IMR-90 (cell line): Measurements from ENCODE around the gene TTLL11. TPM values are rescaled to one million over a fixed set of nuclear protein-coding genes. Genes with fewer than 3 reads are reported as not detected.

ENCODE experiments used
- ATAC-seq: fragments of 200-7000 bp; cut with Tn5 transposase; 2 replicates; pipeline ENCODE4 v1.9.1; 2020; ENCODE audit warnings: low read depth, mild to moderate bottlenecking, moderate library complexity
- BruUV-seq: library from RNA; stranded (reverse); fragments of 400-500 nt; replicated peaks from 2 replicates; lab custom pipeline; 2021; lab: Mats Ljungman, UMichigan
- CTCF ChIA-PET: fragments of 300-600 bp; formaldehyde crosslinking; extraction: SDS; loops from one replicate; lab custom pipeline; 2021; ENCODE audit warnings: antibody characterized with exemption; lab: Yijun Ruan, JAX
- POLR2A ChIA-PET: fragments of 300-600 bp; sonication (Branson Sonifier 250); formaldehyde crosslinking; loops from one replicate; lab custom pipeline; 2022; ENCODE audit warnings: antibody characterized with exemption; ENCODE audit not compliant: unreplicated experiment; lab: Charles Lee
- DNase-seq: peaks from one replicate; pipeline ENCODE4 v3.0.0; 2013
- H2AFZ ChIP-seq: replicated peaks from 2 replicates; pipeline ENCODE3; 2013; ENCODE audit warnings: low read length, mild to moderate bottlenecking; ENCODE audit not compliant: poor library complexity
- H2AK5ac ChIP-seq: 2 replicates; pipeline ENCODE4 v1.6.1; 2013; ENCODE audit warnings: low read depth, low read length, inconsistent platforms
- H2AK9ac ChIP-seq: replicated peaks from 2 replicates; pipeline ENCODE3; 2013; ENCODE audit warnings: mild to moderate bottlenecking, low read depth, low read length, moderate library complexity; ENCODE audit not compliant: poor library complexity
- H2BK120ac ChIP-seq: 2 replicates; pipeline ENCODE4 v1.6.1; 2013; ENCODE audit warnings: low read depth, low read length, inconsistent platforms
- H2BK15ac ChIP-seq: 3 replicates; pipeline ENCODE4 v1.6.1; 2013; ENCODE audit warnings: low read depth, low read length, inconsistent platforms
- H2BK20ac ChIP-seq: 2 replicates; pipeline ENCODE4 v1.6.1; 2013; ENCODE audit warnings: low read depth, mild to moderate bottlenecking, inconsistent platforms, low read length, moderate library complexity
- H2BK5ac ChIP-seq: 2 replicates; pipeline ENCODE4 v1.6.1; 2013; ENCODE audit warnings: mild to moderate bottlenecking, low read depth, low read length, inconsistent platforms; ENCODE audit not compliant: poor library complexity, severe bottlenecking
- H3K14ac ChIP-seq: replicated peaks from 2 replicates; pipeline ENCODE4 v1.6.1; 2013; ENCODE audit warnings: low read depth, low read length, inconsistent platforms
- H3K18ac ChIP-seq: 2 replicates; pipeline ENCODE4 v1.6.1; 2013; ENCODE audit warnings: low read depth, low read length, control low read depth
- H3K23ac ChIP-seq: 2 replicates; pipeline ENCODE4 v1.6.1; 2013; ENCODE audit warnings: low read depth, low read length, inconsistent platforms
- H3K27ac ChIP-seq: 2 replicates; pipeline ENCODE4 v1.5.1; 2013; ENCODE audit warnings: mild to moderate bottlenecking, control low read depth, low read length; ENCODE audit not compliant: insufficient read depth
- H3K27me3 ChIP-seq: 2 replicates; pipeline ENCODE4 v1.6.1; 2013; ENCODE audit warnings: low read length; ENCODE audit not compliant: control insufficient read depth, insufficient read depth
- H3K36me3 ChIP-seq: 2 replicates; pipeline ENCODE4 v1.6.1; 2013; ENCODE audit warnings: low read length, mixed read lengths; ENCODE audit not compliant: control insufficient read depth, insufficient read depth
- H3K4ac ChIP-seq: 2 replicates; pipeline ENCODE4 v1.6.1; 2013; ENCODE audit warnings: low read depth, low read length, inconsistent platforms
- H3K4me1 ChIP-seq: 2 replicates; pipeline ENCODE4 v1.6.1; 2013; ENCODE audit warnings: low read length, mixed read lengths; ENCODE audit not compliant: control insufficient read depth, insufficient read depth
- H3K4me2 ChIP-seq: 2 replicates; pipeline ENCODE4 v1.6.1; 2013; ENCODE audit warnings: low read depth, mild to moderate bottlenecking, control low read depth, low read length, moderate library complexity
- H3K4me3 ChIP-seq: 2 replicates; pipeline ENCODE4 v1.5.1; 2013; ENCODE audit warnings: low read depth, mild to moderate bottlenecking, control low read depth, low read length, moderate library complexity; ENCODE audit not compliant: insufficient read depth
- H3K56ac ChIP-seq: 2 replicates; pipeline ENCODE4 v1.6.1; 2013; ENCODE audit warnings: low read length, inconsistent platforms; ENCODE audit not compliant: insufficient read depth; ENCODE audit errors: extremely low read depth
- H3K79me1 ChIP-seq, 2 experiments: 2 replicates each; pipeline ENCODE4 v1.6.1; 2013; ENCODE audit warnings: low read length in 2 of 2, inconsistent platforms in 1 of 2, low read depth in 1 of 2
- H3K9ac ChIP-seq: 2 replicates; pipeline ENCODE4 v1.6.1; 2013; ENCODE audit warnings: low read depth, low read length, control low read depth
- H3K9me1 ChIP-seq: 2 replicates; pipeline ENCODE4 v1.6.1; 2013; ENCODE audit warnings: low read length, inconsistent platforms; ENCODE audit not compliant: insufficient read depth
- H3K9me3 ChIP-seq: 2 replicates; pipeline ENCODE4 v1.6.1; 2013; ENCODE audit warnings: low read length; ENCODE audit not compliant: control insufficient read depth, insufficient read depth
- H4K20me1 ChIP-seq: 2 replicates; pipeline ENCODE4 v1.6.1; 2013; ENCODE audit warnings: low read length, inconsistent platforms; ENCODE audit not compliant: insufficient read depth
- H4K5ac ChIP-seq: 2 replicates; pipeline ENCODE4 v1.6.1; 2013; ENCODE audit warnings: mild to moderate bottlenecking, low read depth, low read length, control low read depth
- H4K8ac ChIP-seq, 2 experiments: 2 replicates each; pipeline ENCODE4 v1.6.1; 2013; ENCODE audit warnings: low read depth in 2 of 2, low read length in 2 of 2, control low read depth in 1 of 2, inconsistent platforms in 1 of 2
- H4K91ac ChIP-seq: 2 replicates; pipeline ENCODE4 v1.6.1; 2013; ENCODE audit warnings: low read depth, low read length, inconsistent platforms; ENCODE audit not compliant: insufficient read depth
- BHLHE40 ChIP-seq: fragments of 150-350 bp; IDR thresholded peaks from 2 replicates; pipeline ENCODE4 v1.6.1; 2016; ENCODE audit warnings: mild to moderate bottlenecking, low read depth, low read length
- CEBPB ChIP-seq: IDR thresholded peaks from 2 replicates; pipeline ENCODE4 v1.6.1; 2012; ENCODE audit warnings: low read depth, low read length, improper control_type of control experiment
- CHD1 ChIP-seq: IDR thresholded peaks from 2 replicates; pipeline ENCODE4 v1.6.1; 2012; ENCODE audit warnings: low read depth, low read length, improper control_type of control experiment
- CTCF ChIP-seq: conservative IDR thresholded peaks from 2 replicates; pipeline ENCODE4 v1.5.1; 2012; ENCODE audit warnings: mild to moderate bottlenecking, low read depth, low read length, improper control_type of control experiment
- ELK1 ChIP-seq: fragments of 150-350 bp; IDR thresholded peaks from 2 replicates; pipeline ENCODE4 v1.6.1; 2016; ENCODE audit warnings: low read depth, mild to moderate bottlenecking, low read length, moderate library complexity, borderline replicate concordance
- FOS ChIP-seq: fragments of 150-350 bp; IDR thresholded peaks from 2 replicates; pipeline ENCODE4 v1.6.1; 2016; ENCODE audit warnings: low read depth, low read length
- MAFK ChIP-seq: IDR thresholded peaks from 2 replicates; pipeline ENCODE4 v1.6.1; 2012; ENCODE audit warnings: low read depth, low read length, improper control_type of control experiment
- MAZ ChIP-seq: IDR thresholded peaks from 2 replicates; pipeline ENCODE4 v1.6.1; 2012; ENCODE audit warnings: low read depth, mild to moderate bottlenecking, low read length, improper control_type of control experiment, moderate library complexity, borderline replicate concordance
- MXI1 ChIP-seq: IDR thresholded peaks from 2 replicates; pipeline ENCODE4 v1.6.1; 2012; ENCODE audit warnings: low read depth, mild to moderate bottlenecking, low read length, moderate library complexity, borderline replicate concordance
- NFE2L2 ChIP-seq: fragments of 150-350 bp; IDR thresholded peaks from 2 replicates; pipeline ENCODE4 v1.6.1; 2016; ENCODE audit warnings: low read depth, mild to moderate bottlenecking, low read length
- POLR2A ChIP-seq: IDR thresholded peaks from 2 replicates; pipeline ENCODE4 v1.6.1; 2012; ENCODE audit warnings: mild to moderate bottlenecking, low read depth, low read length
- RAD21 ChIP-seq: IDR thresholded peaks from 2 replicates; pipeline ENCODE4 v1.6.1; 2012; ENCODE audit warnings: low read length, improper control_type of control experiment
- RCOR1 ChIP-seq: IDR thresholded peaks from 2 replicates; pipeline ENCODE4 v1.6.1; 2012; ENCODE audit warnings: mild to moderate bottlenecking, low read length, improper control_type of control experiment; ENCODE audit not compliant: insufficient replicate concordance
- RFX5 ChIP-seq: IDR thresholded peaks from 2 replicates; pipeline ENCODE4 v1.8.0; 2012; ENCODE audit warnings: low read depth, mild to moderate bottlenecking, low read length, moderate library complexity
- SMC3 ChIP-seq: fragments of 150-350 bp; IDR thresholded peaks from 2 replicates; pipeline ENCODE4 v1.6.1; 2016; ENCODE audit warnings: low read depth, mild to moderate bottlenecking, antibody characterized with exemption, low read length, moderate library complexity
- USF2 ChIP-seq: fragments of 150-350 bp; IDR thresholded peaks from 2 replicates; pipeline ENCODE4 v1.6.1; 2017; ENCODE audit warnings: mild to moderate bottlenecking, antibody characterized with exemption, low read length, low read depth
- WGBS, 2 experiments: methylation state at CpG; one replicate each; pipeline versions ENCODE4 v1.1.5 to v1.1.7; 2013; ENCODE audit warnings: missing lambda C conversion rate in 2 of 2; ENCODE audit not compliant: insufficient read length in 1 of 2; ENCODE audit errors: extremely low coverage in 2 of 2; 5-methylcytosine and 5-hydroxymethylcytosine counted together
- dilution Hi-C: fragments of 300-500 bp; cut with HindIII; formaldehyde crosslinking; loops from one replicate; pipeline ENCODE4 v1.14.3; 2018; ENCODE audit warnings: low sequenced_read_pairs; ENCODE audit not compliant: unreplicated experiment
- in situ Hi-C: fragments of 300-500 bp; cut with MboI; formaldehyde crosslinking; loops from 3 replicates; pipeline ENCODE4 v1.14.3; 2019; ENCODE audit warnings: low sequenced_read_pairs, inconsistent platforms, mixed read lengths
- intact Hi-C: fragments of 100-400 bp; cut with micrococcal nuclease; formaldehyde crosslinking; loops from 2 replicates; pipeline ENCODE4 v1.10.0; 2022
- polyA plus RNA-seq, 3 experiments: library from polyadenylated mRNA; depleted of rRNA; stranded (reverse); fragments of >200 nt; gene quantifications; 2 replicates each; pipeline ENCODE4 v1.2.3, GENCODE V29; 2012; ENCODE audit warnings: low replicate concordance in 1 of 3
- total RNA-seq: library from RNA; depleted of rRNA; stranded (reverse); fragments of >200 nt; gene quantifications from 2 replicates; pipeline ENCODE4 v1.2.3, GENCODE V29; 2012

Gene TTLL11
- total and polyA plus RNA-seq, 2 of the 4 experiments (the other 2 are of a cell fraction): 2.0 to 4.6 TPM

- dilution Hi-C loops: no loop called here
- H2BK15ac ChIP-seq: no peak overlapping the region
- in situ Hi-C loops: no loop called here
- H3K4me2 ChIP-seq: no peak overlapping the region
- no peak overlapping the region for H4K5ac ChIP-seq
- H3K23ac ChIP-seq: no peak overlapping the region
- H2BK5ac ChIP-seq: no peak overlapping the region
- no peaks in the 10 kb centered on the region for H3K79me1 ChIP-seq
- no peaks in the 10 kb centered on the region for H3K27me3 ChIP-seq
- no peak overlapping the region for H3K56ac ChIP-seq
- no peak overlapping the region for H2AK5ac ChIP-seq
- no peak for TF ChIP-seq ELK1
- TF ChIP-seq RFX5: no peak
- no peak for TF ChIP-seq USF2
- no peak for TF ChIP-seq BHLHE40
- no peak for TF ChIP-seq CTCF
- TF ChIP-seq SMC3: no peak
- TF ChIP-seq NFE2L2: no peak
- TF ChIP-seq RAD21: no peak
- no peak for TF ChIP-seq CEBPB
- TF ChIP-seq POLR2A: no peak
- no peak for TF ChIP-seq MAZ
- TF ChIP-seq MAFK: no peak
- TF ChIP-seq CHD1: no peak
- TF ChIP-seq RCOR1: no peak
- TF ChIP-seq MXI1: no peak
- no peak for TF ChIP-seq FOS
- no peaks in the 10 kb centered on the region for H3K4me1 ChIP-seq
- no peak overlapping the region for H2BK20ac ChIP-seq
- H3K14ac ChIP-seq: no peak overlapping the region
- no peak overlapping the region for H2AFZ ChIP-seq
- DNase-seq (no peak), ATAC-seq (no peak)
- H4K8ac ChIP-seq: no peak overlapping the region
- no peak overlapping the region for H3K27ac ChIP-seq
- H2BK120ac ChIP-seq: no peak overlapping the region
- no peak overlapping the region for H3K4me3 ChIP-seq
- no peak overlapping the region for H3K4ac ChIP-seq
- no peak overlapping the region for H3K9ac ChIP-seq
- H4K91ac ChIP-seq: no peak overlapping the region
- ChIA-PET CTCF (interaction anchor here (0.6 kb wide), 1 partner anchor 32 kb away, joined by 3 read pairs; no protein-coding TSS in a partner anchor), POLR2A (no interaction called here)
- no peaks in the 10 kb centered on the region for H3K36me3 ChIP-seq
- 0 out of 2 replicates have a peak, but pooled peaks cover 3% of the 10 kb centered on the region for H3K9me1 ChIP-seq
- H3K18ac ChIP-seq: no peak overlapping the region
- BruUV-seq: no TSS peak
- H4K20me1 ChIP-seq: no peaks in the 10 kb centered on the region
- no peak overlapping the region for H2AK9ac ChIP-seq
- intact Hi-C loops: no loop called here
- H3K9me3 ChIP-seq: no peaks in the 10 kb centered on the region
- 93% methylated on average over 3 of the region's 9 CpGs; no CpG with 5 or more reads in 1 of the 2 experiments for WGBS, 2 experiments
Observed at GRCh38 chr9:121935739-121936138, 157.4 kb downstream of the TTLL11 start.
